GM21825 (cell line): ENCODE results near the gene DLL1.
"Not testable (repeated sequence)": the region's sequence is repeated elsewhere in the genome, so short reads cannot be mapped to it uniquely, and the experiment has no call there.

ENCODE experiments used
- ATAC-seq: cut with Tn5 transposase; IDR thresholded peaks from one replicate; pipeline ENCODE4 v1.9.1; 2021; ENCODE audit warnings: mild to moderate bottlenecking, moderate library complexity; ENCODE audit not compliant: unreplicated experiment

Gene DLL1

GRCh38 chr6:170290296-170291128 lies at the start of gene DLL1:
DLL1 (minus strand) TSS chr6:170291078; CDS start chr6:170290139, 939 bp downstream.
- no peak for ATAC-seq

GRCh38 chr6:170335199-170335598 lies 44.3 kb upstream of the DLL1 start:
- ATAC-seq, result not testable (repeated sequence)

GRCh38 chr6:170329321-170329720 lies 38.4 kb upstream of the DLL1 start:
- no peak for ATAC-seq

GRCh38 chr6:170317718-170318117 lies 26.8 kb upstream of the DLL1 start:
- ATAC-seq, result no peak

GRCh38 chr6:170317076-170317475 lies 26.2 kb upstream of the DLL1 start:
- ATAC-seq, result no peak

- ATAC-seq, result no peak
Observed at GRCh38 chr6:170316071-170316470, 25.2 kb upstream of the DLL1 start.

- ATAC-seq, result no peak
Observed at GRCh38 chr6:170314983-170315382, 24.1 kb upstream of the DLL1 start.

GRCh38 chr6:170313716-170314295 lies 22.9 kb upstream of the DLL1 start:
- ATAC-seq, result no peak

- ATAC-seq, result no peak
Observed at GRCh38 chr6:170312876-170313275, 22.0 kb upstream of the DLL1 start.

GRCh38 chr6:170311696-170312095 lies 20.8 kb upstream of the DLL1 start:
- no peak for ATAC-seq

GRCh38 chr6:170308761-170309160 lies 17.9 kb upstream of the DLL1 start:
- ATAC-seq, result no peak

GRCh38 chr6:170307080-170307545 lies 16.2 kb upstream of the DLL1 start:
- no peak for ATAC-seq

- ATAC-seq, result peak; percentile 97
Observed at GRCh38 chr6:170306324-170307079, 15.6 kb upstream of the DLL1 start, which contains the start of gene FAM120B. FAM120B (plus strand) TSS chr6:170306758; CDS start chr6:170317391, 10,633 bp downstream.

GRCh38 chr6:170305805-170306323 lies 15.0 kb upstream of the DLL1 start:
- ATAC-seq, result no peak

GRCh38 chr6:170301184-170301583 lies 10.3 kb upstream of the DLL1 start:
- ATAC-seq, result no peak

GRCh38 chr6:170298688-170299087 lies 7.8 kb upstream of the DLL1 start:
- no peak for ATAC-seq

- no peak for ATAC-seq
Observed at GRCh38 chr6:170297576-170298330, 6.9 kb upstream of the DLL1 start.

GRCh38 chr6:170296746-170297575 lies 6.1 kb upstream of the DLL1 start:
- no peak for ATAC-seq

- ATAC-seq, result no peak
Observed at GRCh38 chr6:170296423-170296745, 5.5 kb upstream of the DLL1 start.
